PFSK-1 (cell line): Measurements from ENCODE around the gene JAG1.

ENCODE experiments used
- FOXP2 ChIP-seq: optimal IDR thresholded peaks from 2 replicates; pipeline ENCODE3; 2011; ENCODE audit warnings: borderline replicate concordance, control low read depth, inconsistent platforms; ENCODE audit not compliant: insufficient read depth; ENCODE audit errors: extremely low read length, extremely low read depth
- POLR2AphosphoS5 ChIP-seq: IDR thresholded peaks from 2 replicates; pipeline ENCODE4 v1.6.1; 2012; ENCODE audit warnings: low read depth, mild to moderate bottlenecking, control low read depth, low read length, moderate library complexity
- SIN3A ChIP-seq: IDR thresholded peaks from 2 replicates; pipeline ENCODE4 v1.6.1; 2012; ENCODE audit warnings: mild to moderate bottlenecking, low read length, moderate library complexity, borderline replicate concordance; ENCODE audit not compliant: insufficient read depth
- TAF1 ChIP-seq: IDR thresholded peaks from 2 replicates; pipeline ENCODE4 v1.6.1; 2012; ENCODE audit warnings: low read length, control low read depth, borderline replicate concordance; ENCODE audit not compliant: insufficient read depth
- TF ChIP-seq, protein P1 (sequence below), 2 experiments: IDR thresholded peaks; 2 replicates each; pipeline versions ENCODE4 v1.6.1 to v1.8.0; 2011 to 2012; ENCODE audit warnings: low read depth in 2 of 2, low read length in 2 of 2, control low read depth in 1 of 2, inconsistent platforms in 1 of 2, mild to moderate bottlenecking in 1 of 2, moderate library complexity in 1 of 2; ENCODE audit not compliant: insufficient read depth in 1 of 2

JAG1 gene

GRCh38 chr20:10625641-10626040 is 48.2 kb downstream of the JAG1 start:
- no peak for TF ChIP-seq FOXP2
- no peak for TF ChIP-seq SIN3A
- TF ChIP-seq POLR2AphosphoS5, result no peak
- no peak for TF ChIP-seq TAF1
- TF ChIP-seq, protein P1, sequence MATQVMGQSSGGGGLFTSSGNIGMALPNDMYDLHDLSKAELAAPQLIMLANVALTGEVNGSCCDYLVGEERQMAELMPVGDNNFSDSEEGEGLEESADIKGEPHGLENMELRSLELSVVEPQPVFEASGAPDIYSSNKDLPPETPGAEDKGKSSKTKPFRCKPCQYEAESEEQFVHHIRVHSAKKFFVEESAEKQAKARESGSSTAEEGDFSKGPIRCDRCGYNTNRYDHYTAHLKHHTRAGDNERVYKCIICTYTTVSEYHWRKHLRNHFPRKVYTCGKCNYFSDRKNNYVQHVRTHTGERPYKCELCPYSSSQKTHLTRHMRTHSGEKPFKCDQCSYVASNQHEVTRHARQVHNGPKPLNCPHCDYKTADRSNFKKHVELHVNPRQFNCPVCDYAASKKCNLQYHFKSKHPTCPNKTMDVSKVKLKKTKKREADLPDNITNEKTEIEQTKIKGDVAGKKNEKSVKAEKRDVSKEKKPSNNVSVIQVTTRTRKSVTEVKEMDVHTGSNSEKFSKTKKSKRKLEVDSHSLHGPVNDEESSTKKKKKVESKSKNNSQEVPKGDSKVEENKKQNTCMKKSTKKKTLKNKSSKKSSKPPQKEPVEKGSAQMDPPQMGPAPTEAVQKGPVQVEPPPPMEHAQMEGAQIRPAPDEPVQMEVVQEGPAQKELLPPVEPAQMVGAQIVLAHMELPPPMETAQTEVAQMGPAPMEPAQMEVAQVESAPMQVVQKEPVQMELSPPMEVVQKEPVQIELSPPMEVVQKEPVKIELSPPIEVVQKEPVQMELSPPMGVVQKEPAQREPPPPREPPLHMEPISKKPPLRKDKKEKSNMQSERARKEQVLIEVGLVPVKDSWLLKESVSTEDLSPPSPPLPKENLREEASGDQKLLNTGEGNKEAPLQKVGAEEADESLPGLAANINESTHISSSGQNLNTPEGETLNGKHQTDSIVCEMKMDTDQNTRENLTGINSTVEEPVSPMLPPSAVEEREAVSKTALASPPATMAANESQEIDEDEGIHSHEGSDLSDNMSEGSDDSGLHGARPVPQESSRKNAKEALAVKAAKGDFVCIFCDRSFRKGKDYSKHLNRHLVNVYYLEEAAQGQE (IDR thresholded peaks at IDR 0.05; ENCODE audit: insufficient read depth in 1 of 2, low read depth in 2 of 2, low read length in 2 of 2), result no peak

GRCh38 chr20:10622657-10623418 is 51.0 kb downstream of the JAG1 start:
- TF ChIP-seq POLR2AphosphoS5 (no peak), TAF1 (no peak), SIN3A (no peak), FOXP2 (no peak)
- TF ChIP-seq, protein P1 (IDR thresholded peaks at IDR 0.05; ENCODE audit: insufficient read depth in 1 of 2, low read depth in 2 of 2, low read length in 2 of 2), result no peak

- TF ChIP-seq FOXP2 (no peak), SIN3A (no peak)
- TF ChIP-seq, protein P1 (IDR thresholded peaks at IDR 0.05; ENCODE audit: insufficient read depth in 1 of 2, low read depth in 2 of 2, low read length in 2 of 2), result no peak
These were observed 52.6 kb downstream of the JAG1 start for GRCh38 chr20:10621149-10621548.

DNA sequence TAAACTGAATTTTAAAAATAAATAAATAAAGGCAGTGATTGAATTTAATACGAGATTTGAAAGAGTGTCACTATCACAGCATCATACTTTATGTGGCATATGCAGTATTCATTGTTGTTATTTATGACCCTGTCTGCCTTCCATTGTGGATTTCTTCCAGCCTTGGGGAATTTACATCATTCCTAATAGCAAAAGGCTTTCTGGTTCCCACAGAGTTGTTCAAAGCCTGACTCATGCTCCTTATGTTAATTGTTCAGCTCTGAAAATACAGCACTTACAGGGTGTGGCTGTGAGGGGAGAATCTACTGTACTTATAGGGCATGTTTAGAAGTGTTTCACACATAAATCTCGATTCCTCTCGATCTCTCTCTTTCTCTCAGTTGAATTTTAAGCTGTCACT is 54.4 kb downstream of the JAG1 start:
- no peak for TF ChIP-seq SIN3A
- TF ChIP-seq, protein P1 (IDR thresholded peaks at IDR 0.05; ENCODE audit: insufficient read depth in 1 of 2, low read depth in 2 of 2, low read length in 2 of 2), result no peak
- no peak for TF ChIP-seq POLR2AphosphoS5
- no peak for TF ChIP-seq FOXP2
- TF ChIP-seq TAF1, result no peak
